ENCODE results near the gene ZNF587. TPM values are rescaled to one million over a fixed set of nuclear protein-coding genes. Genes with fewer than 3 reads are reported as not detected.

Gene ZNF587
- total and polyA plus RNA-seq, 10 of the 15 experiments (the other 5 are each of a cell fraction or from before 2014, with no cell fraction given), result 1.9 to 27.8 (median 13.5) TPM

GRCh38 chr19:57850553-57851017 lies 926 bp downstream of the ZNF587 start:
- ATAC-seq (peak; percentile 58), FAIRE-seq (no peak), DNase-seq (ENCODE audit: low read depth, low spot score) (no peak)
- peak overlapping the region; percentile 92 for H3K27ac ChIP-seq (ENCODE audit: control insufficient read depth, insufficient read depth)
- H3K9ac ChIP-seq (ENCODE audit: control insufficient read depth, insufficient read depth, low read length), result peak overlapping the region; percentile 93
- H3K27me3 ChIP-seq (replicated peaks in 1 of 2; ENCODE audit: control insufficient read depth in 2 of 2, insufficient read depth in 2 of 2, low read length in 1 of 2), result no peaks in the 10 kb centered on the region
- H2AFZ ChIP-seq (ENCODE audit: control insufficient read depth, low read depth, low read length), result no peak overlapping the region
- BruUV-seq (replicated peaks), result no TSS peak
- no peaks in the 10 kb centered on the region for H4K20me1 ChIP-seq (ENCODE audit: control insufficient read depth, insufficient read depth)
- ChIA-PET SMC1A (ENCODE audit: uncharacterized antibody, unreplicated experiment) (interaction anchor here (0.7 to 1.3 kb wide), 2 partner anchors 31 to 55 kb away, joined by 4 read pairs; no protein-coding TSS in a partner anchor), RAD21 (ENCODE audit: unreplicated experiment) (no interaction called here), CTCF (no interaction called here), POLR2A (no interaction called here)
- peaks cover 24% of the 10 kb centered on the region for H3K79me2 ChIP-seq (ENCODE audit: control insufficient read depth, insufficient read depth, low read length)
- peaks cover 0 to 1% of the 10 kb centered on the region in 2 experiments; a peak in 3 of 4 replicates for H3K36me3 ChIP-seq (ENCODE audit: control insufficient read depth in 2 of 2, insufficient read depth in 2 of 2, low read length in 1 of 2)
- intact Hi-C loops (cut with micrococcal nuclease; ENCODE audit: unreplicated experiment), result no loop called here
- peak overlapping the region; percentile 99 for H3K4me3 ChIP-seq
- peak overlapping the region; percentile 79 for H3K4me2 ChIP-seq (ENCODE audit: control insufficient read depth, insufficient read depth)
- WGBS (ENCODE audit: insufficient coverage, insufficient replicate concordance, low lambda C conversion rate, missing lambda C conversion rate), result 2% methylated on average over 11 of the region's 11 CpGs
- H3K4me1 ChIP-seq (ENCODE audit: control insufficient read depth, insufficient read depth, low read length), result no peaks in the 10 kb centered on the region
- in situ Hi-C loops (cut with MboI), result no loop called here
- no peaks in the 10 kb centered on the region for H3K9me3 ChIP-seq (replicated peaks; ENCODE audit: control insufficient read depth, insufficient read depth, low read length)
- TF ChIP-seq RAD21 (IDR thresholded peaks at IDR 0.05; ENCODE audit: insufficient read depth, low read depth, low read length) (no peak), CTCF (IDR thresholded peaks at IDR 0.05 in 2 of 3, conservative IDR thresholded peaks at IDR 0.05 in 1 of 3; ENCODE audit: control insufficient read depth in 2 of 3, extremely low read depth in 1 of 3, insufficient read depth in 1 of 3, low read depth in 3 of 3, low read length in 3 of 3) (no peak), MEF2B (IDR thresholded peaks at IDR 0.05; ENCODE audit: partially characterized antibody, poor library complexity, severe bottlenecking) (no peak), SP1 (IDR thresholded peaks at IDR 0.05; ENCODE audit: low read depth, low read length) (no peak), PAX5 (IDR thresholded peaks at IDR 0.05; ENCODE audit: borderline replicate concordance, low read depth, low read length) (no peak), STAT1 (conservative IDR thresholded peaks at IDR 0.05) (no peak), NFYB (IDR thresholded peaks at IDR 0.05; ENCODE audit: insufficient read depth, low read depth, low read length) (no peak), ZNF622 (IDR thresholded peaks at IDR 0.05) (no peak), ZBTB40 (IDR thresholded peaks at IDR 0.05; ENCODE audit: borderline replicate concordance) (no peak)
- TF ChIP-seq, protein P1, sequence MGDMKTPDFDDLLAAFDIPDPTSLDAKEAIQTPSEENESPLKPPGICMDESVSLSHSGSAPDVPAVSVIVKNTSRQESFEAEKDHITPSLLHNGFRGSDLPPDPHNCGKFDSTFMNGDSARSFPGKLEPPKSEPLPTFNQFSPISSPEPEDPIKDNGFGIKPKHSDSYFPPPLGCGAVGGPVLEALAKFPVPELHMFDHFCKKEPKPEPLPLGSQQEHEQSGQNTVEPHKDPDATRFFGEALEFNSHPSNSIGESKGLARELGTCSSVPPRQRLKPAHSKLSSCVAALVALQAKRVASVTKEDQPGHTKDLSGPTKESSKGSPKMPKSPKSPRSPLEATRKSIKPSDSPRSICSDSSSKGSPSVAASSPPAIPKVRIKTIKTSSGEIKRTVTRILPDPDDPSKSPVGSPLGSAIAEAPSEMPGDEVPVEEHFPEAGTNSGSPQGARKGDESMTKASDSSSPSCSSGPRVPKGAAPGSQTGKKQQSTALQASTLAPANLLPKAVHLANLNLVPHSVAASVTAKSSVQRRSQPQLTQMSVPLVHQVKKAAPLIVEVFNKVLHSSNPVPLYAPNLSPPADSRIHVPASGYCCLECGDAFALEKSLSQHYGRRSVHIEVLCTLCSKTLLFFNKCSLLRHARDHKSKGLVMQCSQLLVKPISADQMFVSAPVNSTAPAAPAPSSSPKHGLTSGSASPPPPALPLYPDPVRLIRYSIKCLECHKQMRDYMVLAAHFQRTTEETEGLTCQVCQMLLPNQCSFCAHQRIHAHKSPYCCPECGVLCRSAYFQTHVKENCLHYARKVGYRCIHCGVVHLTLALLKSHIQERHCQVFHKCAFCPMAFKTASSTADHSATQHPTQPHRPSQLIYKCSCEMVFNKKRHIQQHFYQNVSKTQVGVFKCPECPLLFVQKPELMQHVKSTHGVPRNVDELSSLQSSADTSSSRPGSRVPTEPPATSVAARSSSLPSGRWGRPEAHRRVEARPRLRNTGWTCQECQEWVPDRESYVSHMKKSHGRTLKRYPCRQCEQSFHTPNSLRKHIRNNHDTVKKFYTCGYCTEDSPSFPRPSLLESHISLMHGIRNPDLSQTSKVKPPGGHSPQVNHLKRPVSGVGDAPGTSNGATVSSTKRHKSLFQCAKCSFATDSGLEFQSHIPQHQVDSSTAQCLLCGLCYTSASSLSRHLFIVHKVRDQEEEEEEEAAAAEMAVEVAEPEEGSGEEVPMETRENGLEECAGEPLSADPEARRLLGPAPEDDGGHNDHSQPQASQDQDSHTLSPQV (IDR thresholded peaks at IDR 0.05), result no peak
- TF ChIP-seq, protein P2, sequence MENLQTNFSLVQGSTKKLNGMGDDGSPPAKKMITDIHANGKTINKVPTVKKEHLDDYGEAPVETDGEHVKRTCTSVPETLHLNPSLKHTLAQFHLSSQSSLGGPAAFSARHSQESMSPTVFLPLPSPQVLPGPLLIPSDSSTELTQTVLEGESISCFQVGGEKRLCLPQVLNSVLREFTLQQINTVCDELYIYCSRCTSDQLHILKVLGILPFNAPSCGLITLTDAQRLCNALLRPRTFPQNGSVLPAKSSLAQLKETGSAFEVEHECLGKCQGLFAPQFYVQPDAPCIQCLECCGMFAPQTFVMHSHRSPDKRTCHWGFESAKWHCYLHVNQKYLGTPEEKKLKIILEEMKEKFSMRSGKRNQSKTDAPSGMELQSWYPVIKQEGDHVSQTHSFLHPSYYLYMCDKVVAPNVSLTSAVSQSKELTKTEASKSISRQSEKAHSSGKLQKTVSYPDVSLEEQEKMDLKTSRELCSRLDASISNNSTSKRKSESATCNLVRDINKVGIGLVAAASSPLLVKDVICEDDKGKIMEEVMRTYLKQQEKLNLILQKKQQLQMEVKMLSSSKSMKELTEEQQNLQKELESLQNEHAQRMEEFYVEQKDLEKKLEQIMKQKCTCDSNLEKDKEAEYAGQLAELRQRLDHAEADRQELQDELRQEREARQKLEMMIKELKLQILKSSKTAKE (IDR thresholded peaks at IDR 0.05; ENCODE audit: low read depth, poor library complexity, severe bottlenecking), result no peak

Data from GM12878 (cell line).